GM21360 (cell line): ENCODE measurements around the gene DNAL4.

Experiments
- ATAC-seq: cut with Tn5 transposase; IDR thresholded peaks from one replicate; pipeline ENCODE4 v1.9.1; 2021; ENCODE audit warnings: mild to moderate bottlenecking, moderate library complexity; ENCODE audit not compliant: unreplicated experiment

The DNAL4 gene

DNA sequence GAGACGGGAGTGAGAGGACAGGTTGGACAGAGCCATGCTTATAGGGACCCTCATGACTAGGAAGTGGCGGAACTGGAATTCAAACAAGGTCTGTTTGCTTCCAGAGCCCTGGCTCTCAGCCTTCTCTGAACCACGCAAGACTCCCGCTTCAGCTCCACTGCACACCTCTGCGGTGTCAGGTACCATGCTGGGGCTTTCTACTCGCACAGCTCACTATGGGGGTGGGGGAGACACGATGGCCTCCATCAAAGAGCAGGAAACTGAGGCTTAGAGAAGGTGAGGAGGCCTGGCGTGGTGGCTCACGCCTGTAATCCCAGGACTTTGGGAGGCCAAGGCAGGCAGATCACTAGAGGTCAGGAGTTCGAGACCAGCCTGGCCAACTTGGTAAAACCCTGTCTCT is 52.4 kb downstream of the DNAL4 start:
- ATAC-seq, result no peak

GRCh38 chr22:38741166-38741565 is 52.8 kb downstream of the DNAL4 start:
- no peak for ATAC-seq

- no peak for ATAC-seq
Observed at GRCh38 chr22:38740754-38741153, 53.2 kb downstream of the DNAL4 start.

DNA sequence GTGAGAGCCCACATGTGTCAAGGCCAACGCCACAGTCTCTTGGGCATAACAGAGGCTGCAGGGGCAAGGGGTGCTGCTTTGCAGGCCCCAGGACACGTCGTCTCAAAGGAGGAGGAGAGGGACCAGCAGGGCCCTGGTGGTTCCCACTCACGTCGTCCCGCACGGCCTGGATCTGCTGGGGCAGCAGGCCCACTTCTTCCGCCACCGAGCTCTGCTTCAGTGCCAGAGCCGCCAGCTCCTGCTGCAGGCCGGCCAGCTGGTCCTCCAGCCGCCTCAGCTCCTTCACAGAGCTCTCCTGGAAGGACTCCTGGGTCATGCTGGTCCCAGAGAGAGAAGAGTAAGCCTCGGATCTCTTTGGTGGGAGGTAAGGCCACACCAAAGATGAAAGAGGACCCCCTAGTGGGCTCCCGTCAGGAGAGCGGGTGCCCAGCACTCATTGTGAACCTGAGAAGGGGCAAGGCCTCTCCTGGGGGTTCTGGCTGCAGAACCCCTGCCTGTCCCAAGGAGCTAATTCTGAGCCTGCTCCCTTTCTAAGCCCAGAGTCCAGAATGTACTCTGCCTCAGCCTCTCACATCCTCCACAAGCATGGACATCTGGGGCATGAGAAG is 53.7 kb downstream of the DNAL4 start:
- ATAC-seq, result no peak

DNA sequence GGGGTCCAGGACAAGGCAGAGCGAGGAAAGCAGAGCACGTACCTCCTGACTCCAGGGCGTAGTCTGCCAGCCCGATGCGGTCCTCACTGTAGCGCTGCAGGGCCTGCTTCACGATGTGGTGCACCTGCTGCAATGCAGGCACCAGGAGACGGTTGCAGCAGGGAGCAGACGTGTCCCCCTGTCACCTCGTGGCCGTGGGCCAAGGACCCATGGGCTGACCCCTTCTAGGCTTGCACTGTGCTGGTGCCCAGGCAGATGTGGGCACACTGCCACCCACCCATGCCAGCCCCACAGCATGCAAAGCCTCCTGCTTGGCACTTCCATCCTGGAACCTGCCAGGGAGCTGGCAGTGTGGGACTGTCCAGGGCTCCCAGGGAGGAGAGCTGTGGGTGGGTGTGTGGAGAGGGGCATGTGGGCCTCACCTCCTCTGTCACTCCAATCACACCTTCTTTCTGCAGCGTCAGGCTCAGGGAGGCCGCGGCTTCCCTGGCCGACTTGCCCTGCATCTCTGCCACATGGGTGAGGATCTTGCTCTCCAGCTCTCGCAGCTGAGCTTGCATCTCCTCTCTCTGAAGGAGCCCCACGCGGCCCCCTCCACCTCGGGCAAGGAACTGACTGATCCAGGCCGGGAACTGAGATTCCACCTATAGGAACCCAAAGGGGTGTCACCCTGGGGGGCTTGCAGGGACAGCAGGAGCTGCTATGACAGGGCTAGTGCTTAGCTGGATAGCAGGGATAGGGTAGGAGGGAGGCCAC is 54.5 kb downstream of the DNAL4 start:
- no peak for ATAC-seq

DNA sequence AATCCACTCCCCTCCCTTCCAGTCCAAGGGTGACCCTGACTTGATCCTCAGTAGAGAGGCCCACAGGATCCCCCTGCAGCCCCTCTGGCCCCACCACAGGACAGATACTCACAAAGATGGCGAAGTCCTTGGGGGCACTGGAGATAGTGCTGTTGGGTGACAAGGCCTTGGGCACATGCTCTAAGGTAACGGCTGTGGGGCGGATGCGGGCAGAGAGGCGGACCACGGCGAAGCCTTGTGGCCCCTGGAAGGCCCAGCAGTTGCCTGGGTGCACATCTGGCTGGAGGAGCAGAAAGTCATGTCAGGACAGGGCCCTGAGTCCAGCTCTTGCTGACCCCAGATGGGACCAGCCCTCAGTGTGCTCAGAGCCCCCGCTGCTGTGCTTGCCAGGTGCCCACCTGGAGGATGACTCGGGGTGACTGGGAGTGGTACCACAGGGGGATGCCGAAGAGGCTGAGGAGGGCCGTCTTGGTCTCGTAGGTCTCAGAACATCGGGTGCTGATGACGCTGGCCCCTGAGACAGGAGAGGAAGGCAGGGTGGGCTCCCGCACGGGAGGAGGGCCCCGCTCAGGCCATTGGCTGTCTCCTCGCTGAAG is 55.4 kb downstream of the DNAL4 start:
- ATAC-seq, result no peak

- ATAC-seq, result no peak
Observed at GRCh38 chr22:38737302-38738060, 56.5 kb downstream of the DNAL4 start.

GRCh38 chr22:38736257-38736570 is 57.7 kb downstream of the DNAL4 start:
- no peak for ATAC-seq

- ATAC-seq, result no peak
Observed at GRCh38 chr22:38735465-38736256, 58.3 kb downstream of the DNAL4 start.

GRCh38 chr22:38735126-38735464 is 58.8 kb downstream of the DNAL4 start:
- no peak for ATAC-seq

GRCh38 chr22:38734421-38735100 is 59.4 kb downstream of the DNAL4 start:
- ATAC-seq, result no peak

DNA sequence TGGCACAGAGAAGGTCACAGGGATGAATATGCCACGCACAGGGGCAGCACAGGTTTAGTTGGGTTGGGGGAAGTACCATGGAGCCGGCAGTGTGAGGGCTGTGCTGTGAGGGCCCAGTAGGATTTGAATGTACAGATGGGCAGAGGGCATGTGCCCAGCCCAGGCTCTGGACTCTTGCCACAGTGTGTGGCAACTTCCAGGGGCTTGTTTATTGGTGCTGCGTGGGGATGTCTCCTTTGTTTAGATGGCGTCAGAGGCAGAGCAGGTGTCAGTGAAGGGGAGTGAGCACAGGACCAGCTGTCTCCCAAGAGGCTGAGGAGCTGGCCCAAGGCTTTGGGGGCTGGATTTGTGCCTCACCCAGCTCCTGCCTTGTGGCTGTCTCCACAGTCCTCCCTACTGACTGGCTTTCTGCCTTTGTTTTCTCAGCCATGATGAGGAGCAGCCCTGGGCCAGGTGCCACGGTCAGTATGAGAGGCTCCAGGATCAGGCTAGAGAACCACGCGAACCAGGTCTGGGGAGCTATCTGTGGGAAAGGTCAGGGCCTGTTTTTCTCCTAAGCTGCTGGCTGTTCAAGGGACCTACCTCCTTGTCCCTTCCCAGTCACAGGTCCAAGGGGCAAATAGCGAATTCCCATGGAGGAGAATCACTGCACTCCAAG is 60.1 kb downstream of the DNAL4 start:
- no peak for ATAC-seq

GRCh38 chr22:38733329-38733723 is 60.6 kb downstream of the DNAL4 start:
- ATAC-seq, result no peak

DNA sequence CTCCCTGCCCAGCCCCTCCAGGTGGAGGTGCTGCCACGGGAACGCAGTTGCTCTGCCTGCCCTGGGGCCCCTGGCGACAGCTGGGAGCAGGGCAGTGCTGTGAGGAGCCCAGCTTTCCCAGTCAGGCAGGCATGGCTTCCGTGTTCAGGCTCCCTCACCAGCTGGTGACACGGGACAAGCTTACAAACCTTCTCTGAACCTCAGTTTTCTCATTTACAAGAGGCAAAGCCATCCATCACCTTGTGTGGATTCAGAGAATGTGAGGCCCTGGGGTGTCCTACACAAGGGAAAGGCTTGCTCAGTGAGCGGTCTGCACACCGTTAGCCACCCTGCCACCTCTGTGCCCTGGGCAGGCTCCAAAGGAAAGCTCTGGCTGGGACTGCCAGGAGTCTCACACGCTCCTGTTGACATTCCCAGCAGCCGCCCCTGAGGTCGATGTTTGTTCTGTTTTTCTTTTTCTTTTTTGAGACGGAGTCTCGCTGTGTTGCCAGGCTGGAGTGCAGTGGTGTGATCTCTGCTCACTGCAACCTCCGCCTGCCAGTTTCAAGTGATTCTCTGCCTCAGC is 61.6 kb downstream of the DNAL4 start:
- ATAC-seq, result no peak

- ATAC-seq, result no peak
Observed at GRCh38 chr22:38731703-38732161, 62.2 kb downstream of the DNAL4 start.

- ATAC-seq, result no peak
Observed at GRCh38 chr22:38730411-38730871, 63.5 kb downstream of the DNAL4 start.

DNA sequence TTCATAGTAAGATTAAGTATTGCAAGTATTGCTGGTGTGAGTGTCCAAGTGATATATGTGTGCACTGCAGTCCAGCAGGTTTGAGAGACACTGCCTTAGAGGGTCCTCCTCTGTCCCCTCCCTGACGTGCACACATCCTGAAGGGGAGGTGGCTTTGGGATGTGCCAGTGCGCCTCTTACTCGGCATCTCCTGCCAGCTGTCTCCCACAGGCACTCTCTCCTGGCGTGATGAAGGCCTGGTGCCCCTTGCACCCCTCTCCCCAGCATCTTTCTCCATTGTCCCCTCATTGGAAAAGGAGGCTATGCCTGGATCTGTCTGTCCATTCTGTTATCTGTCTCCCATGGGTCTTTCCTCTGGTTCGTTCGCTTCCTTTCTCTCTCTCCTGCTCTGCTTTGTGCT is 64.0 kb downstream of the DNAL4 start:
- no peak for ATAC-seq

- no peak for ATAC-seq
Observed at GRCh38 chr22:38728871-38729796, 64.8 kb downstream of the DNAL4 start.
